Hematopoietic multipotent progenitor cell treated with erythropoietin and hydrocortisone succinate and interleukin-3 and kit ligand, for 6 days (in vitro differentiated cells): ENCODE data around the gene BAIAP3.
"Not testable (repeated sequence)": the region's sequence is repeated elsewhere in the genome, so short reads cannot be mapped to it uniquely, and the experiment has no call there.

Experiments
- DNase-seq: peaks from one replicate; pipeline ENCODE4 v3.0.0-alpha.2; 2015

The BAIAP3 gene

GRCh38 chr16:1319041-1319440, 14.4 kb upstream of the BAIAP3 start:
- DNase-seq = no peak

GRCh38 chr16:1320097-1320496, 13.3 kb upstream of the BAIAP3 start:
- DNase-seq = no peak

GRCh38 chr16:1320658-1321240, 12.7 kb upstream of the BAIAP3 start:
- no peak for DNase-seq

GRCh38 chr16:1322407-1322806, 11.0 kb upstream of the BAIAP3 start:
- no peak for DNase-seq

GRCh38 chr16:1323296-1324239, 9.9 kb upstream of the BAIAP3 start:
- no peak for DNase-seq

GRCh38 chr16:1324286-1324826, 9.1 kb upstream of the BAIAP3 start:
- DNase-seq = no peak

- DNase-seq = no peak
Observed at GRCh38 chr16:1325261-1325660, 8.2 kb upstream of the BAIAP3 start.

- no peak for DNase-seq
Observed at GRCh38 chr16:1325673-1326371, 7.6 kb upstream of the BAIAP3 start.

GRCh38 chr16:1326391-1326790, 7.1 kb upstream of the BAIAP3 start:
- no peak for DNase-seq

GRCh38 chr16:1326946-1327618, 6.4 kb upstream of the BAIAP3 start:
- DNase-seq = no peak

GRCh38 chr16:1327619-1327947, 5.9 kb upstream of the BAIAP3 start:
- DNase-seq = no peak

GRCh38 chr16:1328136-1328535, 5.3 kb upstream of the BAIAP3 start:
- DNase-seq = not testable (repeated sequence)

- not testable (repeated sequence) for DNase-seq
Observed at GRCh38 chr16:1328961-1329360, 4.5 kb upstream of the BAIAP3 start.

GRCh38 chr16:1330260-1330914, 3.1 kb upstream of the BAIAP3 start:
- peak; percentile 27 for DNase-seq

- DNase-seq = no peak
Observed at GRCh38 chr16:1330931-1331711, 2.3 kb upstream of the BAIAP3 start.

GRCh38 chr16:1331712-1332617, 1.5 kb upstream of the BAIAP3 start:
- DNase-seq = peak; percentile 79

- peak; percentile 24 for DNase-seq
Observed at GRCh38 chr16:1332618-1333148, 762 bp upstream of the BAIAP3 start.

- peak; percentile 16 for DNase-seq
Observed at GRCh38 chr16:1333854-1334700, 632 bp downstream of the BAIAP3 start.

- peak; percentile 7 for DNase-seq
Observed at GRCh38 chr16:1334739-1335138, 1.3 kb downstream of the BAIAP3 start.
